ENCODE data around the gene OLFML1.

Gene OLFML1
- 0 reads per million in 2 donors for total RNA-seq

DNA sequence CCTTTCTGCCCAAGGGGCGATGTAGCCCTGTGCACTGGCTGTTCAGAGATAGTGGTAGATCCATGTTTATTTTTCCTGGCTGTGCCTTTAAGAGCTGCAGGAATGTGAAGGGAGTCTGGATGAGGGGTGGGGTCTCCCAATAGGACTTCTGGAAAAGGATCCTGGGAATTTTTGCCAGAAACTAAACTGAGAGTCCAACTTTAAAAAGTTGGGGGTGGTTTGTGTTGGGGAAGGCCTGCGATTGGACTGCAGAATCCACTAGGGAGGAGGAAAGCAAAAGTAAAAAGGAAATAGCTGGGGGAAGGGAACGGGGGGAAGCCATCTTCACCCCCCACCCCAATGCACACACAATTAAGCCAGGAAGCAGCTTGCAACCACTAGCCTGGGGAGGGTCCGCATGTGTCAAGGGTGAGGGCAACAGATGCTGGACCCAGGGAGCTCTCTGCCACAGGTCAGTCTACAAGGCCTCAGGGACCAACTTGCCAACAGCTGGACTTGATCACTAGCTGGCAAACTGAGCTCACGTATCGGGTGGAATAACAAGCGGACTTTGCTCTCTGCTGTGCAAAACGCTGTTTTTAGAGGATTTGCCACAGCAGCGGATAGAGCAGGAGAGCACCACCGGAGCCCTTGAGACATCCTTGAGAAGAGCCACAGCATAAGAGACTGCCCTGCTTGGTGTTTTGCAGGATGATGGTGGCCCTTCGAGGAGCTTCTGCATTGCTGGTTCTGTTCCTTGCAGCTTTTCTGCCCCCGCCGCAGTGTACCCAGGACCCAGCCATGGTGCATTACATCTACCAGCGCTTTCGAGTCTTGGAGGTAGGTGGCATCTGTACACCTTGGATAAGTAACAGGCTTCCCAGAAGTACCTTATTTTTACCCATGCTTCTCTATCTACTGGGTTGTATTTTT is at the start of gene OLFML1:
OLFML1 (plus strand) TSS at position 321 of the 912 bp plus-strand sequence; CDS start at position 691, 370 bp downstream.
- DNase-seq: no peak

DNA sequence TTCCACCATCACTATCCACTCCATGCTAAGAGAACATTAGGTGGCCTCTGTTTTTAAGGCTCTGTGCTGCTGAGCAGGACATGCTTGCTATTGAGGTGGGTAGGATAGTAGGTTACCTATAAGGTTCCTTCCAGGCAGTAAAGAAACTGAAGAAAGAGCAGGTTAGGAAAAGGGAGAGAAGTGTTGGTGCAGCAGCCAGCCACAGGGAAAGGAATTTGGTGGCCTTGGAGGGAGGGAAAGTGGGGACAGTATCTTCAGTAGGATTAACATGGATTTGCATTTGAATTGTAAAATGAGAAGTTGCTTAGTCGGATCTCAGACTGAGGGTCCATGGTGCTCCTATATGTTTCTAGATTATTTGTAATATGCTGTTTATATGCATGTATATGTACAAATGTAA is 49.2 kb upstream of the OLFML1 start:
- no peak for DNase-seq

DNA sequence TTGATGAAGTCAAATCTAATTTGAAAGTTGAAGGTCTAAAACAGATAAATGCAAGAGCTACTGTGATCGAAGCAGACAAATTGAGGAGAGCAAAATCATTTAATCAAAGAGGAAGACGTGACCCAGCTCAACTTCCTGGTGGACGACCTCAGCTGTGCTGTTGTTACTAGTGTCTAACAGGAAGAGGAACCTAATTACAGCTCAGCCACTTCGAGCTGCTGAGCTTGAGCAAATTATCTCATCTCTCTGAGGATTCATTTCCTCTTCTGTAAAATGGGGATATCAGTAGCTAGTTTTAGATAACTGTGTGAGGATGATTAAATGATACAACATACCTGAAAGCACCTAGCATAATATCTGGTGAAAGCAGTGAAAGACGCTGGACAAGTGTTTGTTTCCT is 48.6 kb upstream of the OLFML1 start:
- DNase-seq: no peak

DNA sequence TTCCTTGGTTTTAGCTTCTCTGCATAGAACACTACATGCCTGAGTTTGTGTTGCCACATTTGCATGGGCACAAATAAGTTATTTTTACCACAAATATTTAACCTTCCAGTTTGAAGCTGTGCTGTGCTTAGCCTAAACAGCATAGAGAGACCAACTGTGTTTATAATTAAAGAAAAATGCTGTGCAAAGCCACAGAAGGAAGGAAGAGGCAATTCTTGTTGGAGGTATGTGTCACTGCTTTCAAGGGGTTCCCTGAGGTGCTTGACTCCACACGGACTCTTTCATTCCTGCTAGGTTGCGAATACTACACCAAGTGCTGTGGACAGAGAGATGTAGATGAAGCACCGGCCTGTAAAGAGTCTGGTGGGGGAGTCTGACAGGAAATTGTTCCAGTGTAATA is 47.6 kb upstream of the OLFML1 start:
- no peak for DNase-seq

DNA sequence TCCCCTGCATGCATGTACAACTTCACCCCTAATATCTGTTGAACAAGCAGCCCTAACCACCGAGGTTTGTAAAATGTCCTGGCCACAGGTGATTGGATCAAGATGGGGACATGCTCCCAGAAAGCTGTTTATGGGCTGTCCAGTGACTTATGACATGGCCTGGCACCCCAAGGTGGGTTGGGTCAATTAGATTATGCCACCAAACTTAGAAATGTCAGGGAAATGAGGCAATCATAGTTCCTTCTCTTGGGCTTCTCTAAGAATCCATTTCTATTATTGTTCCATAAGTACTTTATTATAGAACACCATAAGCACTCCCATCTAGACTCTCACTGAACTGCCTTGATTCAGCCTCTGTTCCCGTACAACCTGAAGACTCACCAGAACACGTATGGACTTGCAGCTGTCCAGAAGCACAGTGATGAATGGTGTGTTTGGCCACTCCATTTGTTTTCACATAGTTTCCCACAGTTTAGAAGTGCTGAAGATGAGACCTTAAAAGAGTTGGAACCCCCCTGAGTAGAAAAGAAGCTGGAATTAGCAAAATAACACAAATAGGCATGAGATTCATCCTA is 45.5 kb upstream of the OLFML1 start:
- DNase-seq: no peak

DNA sequence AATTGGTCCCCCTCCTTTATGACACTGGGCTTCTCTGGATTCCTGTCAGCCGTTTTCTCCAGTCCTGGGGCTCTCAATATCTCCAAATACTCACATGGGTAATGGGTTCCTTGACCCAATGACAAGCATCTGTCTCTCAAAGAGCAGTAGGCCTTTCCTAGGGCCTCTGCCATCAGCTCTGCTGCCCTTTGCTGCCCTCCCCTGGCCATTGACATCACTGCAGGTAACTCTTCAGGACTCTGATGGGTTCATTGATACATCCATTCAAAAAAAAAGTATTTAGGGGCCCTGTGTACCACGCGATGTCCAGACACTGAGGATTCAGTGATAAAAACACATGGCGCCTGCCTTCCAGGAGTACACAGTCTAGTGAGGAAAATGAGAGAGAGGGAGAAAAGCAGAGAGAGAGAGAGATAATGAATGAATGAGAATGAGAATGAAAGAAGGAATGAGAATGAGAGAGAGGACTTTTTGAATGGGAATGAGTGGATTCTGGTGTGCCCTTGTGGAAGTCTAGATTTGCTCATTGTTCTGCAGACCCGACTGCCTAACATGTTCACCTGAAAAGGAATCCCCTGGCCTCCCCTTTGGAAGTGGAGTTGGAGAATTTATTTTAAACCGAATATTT is 42.6 kb upstream of the OLFML1 start:
- DNase-seq: peak; percentile 62

DNA sequence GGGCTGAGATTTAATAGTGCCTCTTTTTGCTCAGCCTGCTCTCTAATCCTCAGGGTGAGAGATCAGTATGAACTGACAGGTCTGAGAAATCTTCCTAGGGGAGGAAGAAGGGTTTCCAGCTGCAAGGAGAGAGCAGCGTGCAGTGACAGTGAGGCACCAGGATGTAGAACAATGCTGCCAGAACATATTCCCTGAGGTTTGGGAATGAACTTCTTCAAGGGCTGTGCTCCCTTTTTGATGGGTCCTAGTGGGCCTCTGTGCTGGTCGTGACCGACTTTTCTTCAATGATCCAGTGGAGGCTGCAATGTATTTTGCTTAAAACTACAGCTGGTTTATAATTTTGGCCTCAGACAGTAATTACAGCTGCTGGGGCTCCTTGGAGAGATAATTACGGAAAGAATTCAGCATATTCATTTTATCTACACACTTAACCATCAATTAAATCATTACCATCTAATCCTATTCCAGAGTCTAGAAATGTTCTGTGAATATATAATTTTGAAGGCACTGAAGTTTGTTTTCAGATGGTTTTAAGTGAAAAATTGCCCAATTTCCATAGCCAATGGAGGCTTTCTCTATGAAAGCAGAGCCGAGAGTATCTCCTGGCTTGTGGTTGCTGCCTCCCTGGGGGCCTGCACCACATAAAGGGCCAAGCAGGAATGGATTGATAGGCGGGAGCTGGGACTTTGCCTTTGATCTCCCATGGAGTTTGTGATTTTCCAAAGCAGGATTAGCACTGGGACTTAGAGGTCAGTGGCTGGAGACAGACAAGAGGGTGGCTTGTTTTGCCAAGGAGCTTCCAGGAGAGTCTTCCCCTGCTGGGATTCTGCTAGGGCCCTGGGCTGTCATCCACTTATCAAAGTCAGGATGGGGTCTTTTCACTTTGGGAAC is 41.0 kb upstream of the OLFML1 start:
- no peak for DNase-seq

DNA sequence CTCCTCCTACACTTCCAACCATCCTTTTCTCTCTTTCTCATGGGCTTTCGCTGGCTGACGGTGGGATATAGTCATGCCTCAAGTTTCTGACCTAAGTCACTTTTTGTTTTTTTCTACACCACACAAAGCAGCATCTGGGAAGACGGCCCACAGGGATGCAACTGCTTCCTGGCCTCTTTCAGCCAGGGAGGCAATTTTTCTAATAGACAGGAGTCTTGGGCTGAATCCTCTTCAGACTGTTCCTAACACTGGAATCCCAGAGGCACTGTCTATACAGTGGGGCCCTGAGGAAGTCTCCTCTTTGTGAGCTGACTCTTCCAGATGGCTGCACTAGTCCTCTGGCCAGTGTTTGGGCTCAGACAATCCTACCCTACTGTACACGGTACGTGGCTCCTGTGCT is 39.7 kb upstream of the OLFML1 start:
- DNase-seq: no peak

DNA sequence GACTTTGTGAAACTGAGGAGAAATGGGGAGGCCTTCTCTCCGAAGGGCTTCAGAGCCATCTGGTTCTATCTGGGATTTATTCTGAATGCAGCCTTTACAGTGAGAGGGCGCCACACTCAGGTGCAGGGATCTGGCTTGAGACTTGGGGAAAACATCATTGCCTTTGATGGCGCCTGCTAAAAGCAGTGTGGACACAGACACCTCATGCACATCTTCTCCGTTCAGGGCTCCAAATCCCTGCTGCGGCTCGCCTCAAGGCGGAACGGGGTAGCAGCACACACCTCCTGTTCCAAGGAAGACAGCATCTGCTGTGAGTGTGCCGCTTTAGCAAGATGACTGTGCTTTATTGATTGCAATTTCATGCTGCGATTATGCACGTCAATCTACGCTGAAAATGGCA is 37.1 kb upstream of the OLFML1 start:
- no peak for DNase-seq

DNA sequence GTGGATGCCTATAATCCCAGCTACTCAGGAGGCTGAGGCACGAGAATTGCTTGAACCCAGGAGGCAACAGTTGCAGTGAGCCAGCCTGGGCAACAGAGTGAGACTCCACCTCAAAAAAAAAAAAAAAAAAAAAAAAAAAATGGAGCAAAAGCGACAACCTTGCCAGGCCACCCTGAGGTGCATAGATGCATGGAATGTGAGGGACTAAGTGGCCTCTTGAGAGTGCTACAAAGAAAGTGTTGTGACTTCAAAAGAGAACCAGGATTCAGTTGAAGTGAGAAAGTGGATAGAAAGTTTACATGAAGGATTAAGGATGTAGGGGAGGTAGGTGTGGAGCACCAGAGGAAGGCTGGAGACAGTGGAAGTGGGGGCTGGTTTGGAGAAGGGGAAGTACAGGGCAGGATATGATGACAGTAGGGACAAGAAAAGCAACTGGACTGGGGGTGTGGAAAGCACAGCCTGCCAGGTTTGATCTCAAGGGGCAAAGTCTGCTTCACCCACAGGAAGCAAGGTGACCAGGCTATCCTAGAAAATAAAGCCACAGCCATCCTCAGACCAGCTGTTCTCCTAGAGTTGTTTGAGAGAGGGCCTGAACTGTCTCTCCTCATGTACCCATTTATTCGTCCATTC is 36.0 kb upstream of the OLFML1 start:
- DNase-seq: no peak

DNA sequence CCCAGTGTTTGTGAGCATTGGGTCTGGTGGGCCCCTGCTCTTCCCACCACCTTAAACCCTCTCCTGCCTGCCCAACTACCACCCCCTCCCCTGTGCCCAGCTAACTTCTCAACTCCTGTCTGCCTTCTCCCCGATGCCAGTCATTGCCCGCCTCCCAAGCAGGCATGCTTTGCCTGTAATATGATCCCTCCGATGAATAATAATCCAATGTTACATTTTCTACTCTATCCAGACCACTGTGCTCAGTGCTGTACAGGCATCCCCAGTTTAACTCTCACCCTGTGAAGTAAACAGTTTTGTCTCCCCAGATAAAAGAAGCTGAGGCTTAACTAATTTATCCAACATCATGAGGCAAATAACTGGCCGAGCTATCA is 35.5 kb upstream of the OLFML1 start:
- DNase-seq: no peak

DNA sequence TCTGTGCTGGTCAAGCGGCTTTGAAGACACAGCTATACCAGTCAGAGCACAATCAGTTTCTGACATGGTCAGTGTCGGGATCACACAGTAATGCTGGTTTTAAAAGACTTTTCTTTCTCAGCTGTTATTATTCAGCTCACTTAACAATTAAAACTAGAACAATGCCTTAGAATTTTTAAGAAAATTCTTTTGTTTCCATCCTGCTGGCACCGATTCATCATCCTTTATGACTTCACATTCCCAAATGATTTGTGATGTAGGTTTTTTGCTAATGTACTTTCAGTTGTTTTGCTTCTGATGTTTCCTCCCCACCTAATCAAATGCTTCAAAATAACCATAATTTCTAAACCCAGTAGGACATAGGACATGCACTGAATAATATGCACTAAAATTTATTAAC is 34.5 kb upstream of the OLFML1 start:
- no peak for DNase-seq

DNA sequence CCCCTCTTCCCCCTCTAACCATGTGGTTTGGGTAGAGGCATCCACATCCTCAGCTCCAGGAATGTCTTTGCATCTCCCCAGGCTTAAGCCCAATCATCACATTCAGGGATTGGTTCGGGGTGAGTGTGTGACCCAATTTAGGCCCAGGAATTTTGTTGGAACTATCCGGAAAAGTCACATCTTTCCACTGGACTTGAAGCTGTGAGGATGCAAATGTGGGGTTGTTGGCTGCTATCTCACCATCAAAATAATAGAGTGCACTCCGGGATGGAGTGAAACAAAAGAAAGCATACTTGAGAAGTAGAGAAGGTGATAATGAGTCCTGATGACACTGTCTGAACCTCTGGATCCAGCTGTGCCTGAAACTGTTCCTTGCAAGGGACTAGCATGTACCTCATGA is 33.8 kb upstream of the OLFML1 start:
- DNase-seq: no peak

DNA sequence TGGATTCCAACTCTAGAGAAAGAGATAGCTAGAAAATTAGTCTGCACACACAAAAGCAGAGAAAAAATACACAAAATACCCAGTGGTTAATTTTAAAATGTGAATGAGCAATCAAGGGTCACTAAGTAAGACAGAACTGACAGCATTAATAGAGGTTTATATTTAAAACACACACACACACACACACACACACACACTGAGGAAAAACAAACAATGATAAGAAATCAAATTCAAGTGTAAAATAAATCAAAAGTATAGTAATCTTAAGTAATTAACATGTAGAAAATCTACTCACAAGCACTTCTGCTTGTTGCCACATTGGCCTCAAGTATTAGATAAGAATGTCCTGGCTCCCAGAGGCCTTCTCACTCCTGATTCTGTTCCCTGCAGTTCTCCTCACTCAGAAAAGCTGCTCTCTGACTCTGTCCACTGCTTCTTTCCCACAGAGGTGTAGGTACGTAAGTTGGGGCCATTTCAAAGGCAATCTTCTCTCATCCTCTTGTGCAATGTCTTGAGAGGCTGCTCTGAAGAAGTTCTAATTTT is 33.3 kb upstream of the OLFML1 start:
- no peak for DNase-seq

DNA sequence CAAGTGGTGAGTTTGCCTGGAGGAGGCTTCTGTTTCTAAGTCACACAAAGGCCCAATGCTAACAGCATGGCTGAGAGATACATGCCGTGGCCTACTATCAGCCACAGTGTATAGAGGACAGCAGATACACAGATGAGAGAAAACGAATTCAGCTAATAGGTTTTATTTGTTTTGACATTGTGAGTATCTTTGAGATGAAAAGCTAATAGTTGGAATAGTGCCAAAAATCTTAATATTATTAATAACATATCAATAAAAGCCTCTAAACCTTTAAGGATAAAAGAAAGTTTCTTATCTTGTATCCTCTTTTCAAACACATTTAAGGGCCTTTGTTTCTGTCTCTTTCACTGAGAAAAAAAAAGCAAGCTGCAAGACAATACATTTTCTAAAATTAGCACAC is 30.5 kb upstream of the OLFML1 start:
- no peak for DNase-seq

DNA sequence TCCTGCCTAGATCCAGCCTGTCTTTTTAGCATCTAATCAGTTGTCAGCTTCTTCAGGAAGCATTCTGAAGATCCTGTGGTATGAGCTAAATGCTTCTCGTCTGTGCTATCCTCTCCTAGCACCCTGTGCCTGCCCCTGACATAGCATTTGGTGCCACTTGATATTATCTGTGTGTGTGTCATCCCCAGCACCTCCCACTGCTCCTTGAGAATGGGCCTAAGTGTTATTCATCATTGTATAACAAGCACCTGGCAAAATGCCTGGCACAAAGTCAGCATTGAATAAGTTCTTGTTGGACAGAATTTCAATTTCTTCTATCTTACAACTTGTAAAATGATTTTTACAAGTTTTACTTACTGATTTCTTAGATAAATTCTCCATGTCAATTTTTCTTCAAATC is 28.1 kb upstream of the OLFML1 start:
- DNase-seq: no peak

DNA sequence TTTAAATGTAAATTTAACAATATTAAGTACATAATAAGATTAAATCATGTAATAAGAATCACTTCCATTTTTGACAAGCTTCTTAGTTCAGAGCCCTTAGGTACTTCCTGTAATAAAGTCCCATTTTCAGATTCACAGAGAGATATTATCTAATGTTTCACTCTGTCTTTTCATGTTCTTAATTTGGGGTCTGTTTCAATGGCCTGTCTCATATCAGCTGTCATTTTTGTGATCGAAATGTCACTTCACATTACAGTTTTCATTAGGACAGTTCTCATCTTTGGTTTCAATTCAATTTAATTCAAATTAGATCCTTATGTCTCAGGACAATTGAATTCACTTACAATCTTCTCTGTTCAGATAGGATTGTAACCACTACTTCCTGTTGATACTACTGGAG is 22.6 kb upstream of the OLFML1 start:
- DNase-seq: no peak

DNA sequence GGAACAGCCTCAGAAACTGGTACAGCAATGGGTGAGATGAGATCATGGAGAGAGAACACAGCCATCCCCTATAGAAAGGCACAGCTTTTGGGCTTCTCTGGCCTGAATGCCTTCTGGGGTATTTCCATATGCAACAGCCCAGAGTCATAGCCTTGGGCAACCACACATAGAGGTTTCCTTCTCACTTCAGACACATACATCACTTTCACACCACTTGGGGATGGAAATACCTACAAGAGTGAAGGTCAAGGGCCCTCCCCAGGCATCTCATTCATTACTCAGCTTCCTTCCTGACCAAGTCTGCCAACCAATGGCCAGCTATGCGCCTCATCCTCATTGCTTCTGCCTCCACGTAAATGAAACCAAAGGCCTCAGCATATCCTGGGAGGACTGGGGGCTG is 17.7 kb upstream of the OLFML1 start:
- no peak for DNase-seq

DNA sequence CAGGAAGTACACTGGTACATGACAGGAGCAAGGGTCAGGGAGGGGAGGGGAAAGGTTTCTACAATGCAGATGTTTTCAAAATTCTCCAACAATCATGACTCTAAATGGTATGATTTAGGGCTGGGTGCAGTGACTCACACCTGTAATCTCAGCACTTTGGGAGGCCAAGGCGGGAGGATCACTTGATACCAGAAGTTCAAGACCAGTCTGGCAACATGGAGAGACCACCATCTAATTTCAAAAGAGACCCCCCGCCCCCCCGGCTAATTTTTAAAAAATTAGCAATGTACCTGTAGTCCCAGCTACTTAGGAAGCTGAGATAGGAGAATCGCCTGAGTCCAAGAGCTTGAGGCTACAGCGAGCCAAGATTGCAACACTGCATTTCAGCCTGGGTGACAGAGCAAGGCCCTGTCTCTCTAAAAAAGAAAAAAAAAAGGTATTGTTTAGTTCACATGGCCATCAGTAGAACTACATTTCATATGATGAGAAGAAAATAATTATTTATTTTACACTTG is 15.9 kb upstream of the OLFML1 start:
- no peak for DNase-seq

DNA sequence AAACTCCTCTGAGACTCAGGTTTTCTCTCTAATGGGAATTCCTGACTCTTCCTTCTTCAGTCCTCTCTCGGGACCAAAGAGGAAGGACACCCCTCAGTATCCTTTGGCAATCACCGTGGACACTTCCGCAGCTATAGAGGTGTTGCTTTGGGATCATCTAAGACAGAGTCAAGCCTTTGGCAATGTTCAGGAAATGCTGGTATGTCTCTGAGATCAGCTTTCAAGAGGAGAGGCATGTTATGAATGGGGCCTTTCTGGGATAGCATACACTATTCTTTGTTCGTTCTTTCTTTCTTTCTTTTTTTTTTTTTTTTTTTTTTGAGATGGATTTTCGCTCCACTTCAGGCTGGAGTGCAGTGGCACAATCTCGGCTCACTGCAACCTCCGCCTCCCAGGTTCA is 14.2 kb upstream of the OLFML1 start:
- DNase-seq: no peak

DNA sequence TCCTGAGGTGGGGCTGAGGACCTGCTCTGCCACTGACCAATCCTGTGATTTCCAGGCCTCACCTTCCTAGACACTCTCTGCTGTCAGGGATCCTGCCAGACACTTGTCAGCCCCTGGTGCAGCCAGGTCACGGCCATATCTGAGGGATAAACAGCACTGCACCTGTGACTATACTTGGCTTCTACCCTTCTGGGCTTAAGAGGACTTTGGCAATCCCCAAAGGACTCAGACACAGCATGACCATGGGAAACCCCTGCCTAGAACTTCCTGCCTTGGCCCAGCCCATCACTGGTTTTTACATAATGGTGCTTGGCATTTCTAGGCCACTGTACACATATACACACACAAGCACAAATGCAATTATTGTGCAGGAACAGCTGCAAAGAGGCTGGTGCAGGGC is 11.6 kb upstream of the OLFML1 start:
- DNase-seq: no peak

DNA sequence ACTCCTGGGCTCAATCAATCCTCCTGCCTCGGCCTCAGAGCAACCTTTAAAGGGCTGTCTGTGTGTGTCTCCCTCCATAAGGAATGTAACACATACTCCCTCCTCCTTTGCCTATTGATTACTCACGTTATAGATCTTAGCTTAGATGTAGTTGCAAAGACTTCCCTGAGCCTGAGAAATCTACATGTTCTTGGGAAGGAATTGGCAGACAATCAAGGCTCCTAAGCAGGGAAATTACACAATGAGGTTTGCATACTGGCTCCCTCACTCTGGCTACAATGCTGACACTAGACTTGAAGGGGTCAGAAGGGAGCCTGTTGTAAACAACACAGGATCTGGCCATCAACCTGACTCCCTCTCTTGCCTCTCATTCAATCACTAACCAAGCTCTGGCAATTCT is 5.2 kb upstream of the OLFML1 start:
- no peak for DNase-seq
